ENCODE data around the gene FAM227B.
"Not testable (repeated sequence)": the region's sequence is repeated elsewhere in the genome, so short reads cannot be mapped to it uniquely, and the experiment has no call there.

GRCh38 chr15:49550342-49550741, 70.3 kb downstream of the FAM227B start:
- not testable (repeated sequence) for TF ChIP-seq EZH2 (IDR thresholded peaks at IDR 0.05); POLR2AphosphoS5 (IDR thresholded peaks at IDR 0.05; ENCODE audit: borderline replicate concordance, low read depth, low read length); FOXP2 (optimal IDR thresholded peaks at IDR 0.05; ENCODE audit: control extremely low read depth, extremely low read length, insufficient read depth)

Measured in SK-N-MC (cell line).